HG03457 (cell line): Measurements from ENCODE around the gene KRT28.
"Not testable (repeated sequence)": the region's sequence is repeated elsewhere in the genome, so short reads cannot be mapped to it uniquely, and the experiment has no call there.

Source experiments
- ATAC-seq: cut with Tn5 transposase; IDR thresholded peaks from one replicate; pipeline ENCODE4 v1.9.1; 2021; ENCODE audit warnings: moderate number of reproducible peaks; ENCODE audit not compliant: unreplicated experiment

KRT28 gene

DNA sequence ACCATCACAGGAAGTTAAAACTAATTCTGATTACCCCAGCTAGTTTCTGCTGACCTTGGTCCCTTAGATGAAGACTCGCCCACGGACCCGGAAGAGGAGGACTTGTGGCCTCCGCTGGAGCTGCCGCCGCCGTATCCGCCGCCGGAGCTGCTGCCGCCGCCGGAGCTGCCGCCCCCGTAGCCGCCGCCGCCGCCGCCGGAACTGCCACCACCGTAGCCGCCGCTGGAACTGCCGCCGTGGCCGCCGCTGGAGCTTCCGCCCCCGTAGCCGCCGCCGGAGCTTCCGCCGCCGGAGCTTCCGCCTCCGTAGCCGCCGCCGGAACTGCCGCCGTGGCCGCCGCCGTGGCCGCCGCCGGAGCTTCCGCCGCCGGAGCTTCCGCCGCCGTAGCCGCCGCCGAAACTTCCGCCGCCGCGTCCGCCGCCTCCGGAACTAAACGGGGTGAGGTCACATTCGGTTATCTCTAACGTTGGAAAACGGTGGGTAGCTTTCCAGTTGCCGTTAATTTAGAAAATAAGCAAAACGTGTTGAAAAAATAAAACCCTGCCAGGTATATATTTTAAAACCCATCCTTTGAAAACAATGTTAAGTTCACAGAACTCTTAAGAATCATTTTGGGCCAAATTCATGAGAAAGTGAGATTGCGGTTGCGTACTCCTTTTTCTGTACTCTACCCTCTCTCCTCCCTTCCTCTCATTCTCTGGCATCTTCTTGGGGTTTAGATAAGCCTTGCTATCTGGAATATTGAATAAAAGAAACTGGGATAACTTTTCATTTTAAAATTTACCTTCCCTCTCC, 19.2 kb upstream of the KRT28 start:
- ATAC-seq = no peak

DNA sequence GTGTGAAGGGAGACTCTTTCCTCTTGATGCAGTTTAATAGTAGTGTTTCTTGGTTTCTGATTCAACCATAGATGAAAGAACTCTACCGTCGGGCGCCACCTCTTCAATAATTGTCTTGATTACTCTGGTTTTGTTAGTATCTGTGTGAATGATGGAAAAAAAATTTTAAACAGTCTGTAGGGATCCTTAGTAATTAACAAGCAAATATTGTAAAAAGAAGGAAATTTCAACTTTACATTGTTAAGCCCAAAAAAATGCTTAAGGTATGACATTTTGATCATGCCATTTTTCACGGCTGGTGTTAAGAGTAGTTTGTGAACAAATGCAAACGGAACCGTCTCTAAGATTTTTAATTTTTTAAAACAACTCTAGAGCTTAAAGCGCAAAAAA, 18.6 kb upstream of the KRT28 start:
- ATAC-seq = no peak

DNA sequence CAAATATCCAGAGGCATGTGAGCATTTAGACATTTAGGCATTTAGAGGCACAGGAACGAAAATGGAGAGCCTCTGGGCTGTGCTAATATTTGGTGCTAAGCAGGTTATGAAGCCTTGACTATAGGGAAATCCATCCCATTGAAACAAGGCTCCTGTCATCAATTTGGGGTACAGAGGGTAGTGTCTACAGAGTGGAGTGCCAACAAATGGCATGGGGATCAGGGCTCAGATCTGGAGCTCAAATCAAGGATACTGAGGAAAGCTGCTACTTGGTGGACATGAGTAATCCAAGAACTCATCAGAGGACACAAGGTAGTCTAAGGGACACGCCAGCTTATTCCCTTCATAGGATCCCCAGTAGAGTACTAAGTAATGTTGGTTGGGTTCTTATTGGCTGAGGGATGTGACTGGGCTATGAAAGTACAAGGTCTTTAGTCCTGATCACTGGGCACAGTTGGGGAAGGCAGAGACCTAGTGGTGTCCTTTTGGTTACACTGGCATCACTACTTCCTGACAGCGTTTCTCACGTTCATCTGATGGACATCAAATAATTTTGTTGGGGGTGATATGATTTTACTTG, 17.4 kb upstream of the KRT28 start:
- no peak for ATAC-seq

- ATAC-seq = no peak
These were observed 16.8 kb upstream of the KRT28 start for GRCh38 chr17:40816569-40816968.

- ATAC-seq = no peak
These were observed 15.6 kb upstream of the KRT28 start for GRCh38 chr17:40815381-40815780.

DNA sequence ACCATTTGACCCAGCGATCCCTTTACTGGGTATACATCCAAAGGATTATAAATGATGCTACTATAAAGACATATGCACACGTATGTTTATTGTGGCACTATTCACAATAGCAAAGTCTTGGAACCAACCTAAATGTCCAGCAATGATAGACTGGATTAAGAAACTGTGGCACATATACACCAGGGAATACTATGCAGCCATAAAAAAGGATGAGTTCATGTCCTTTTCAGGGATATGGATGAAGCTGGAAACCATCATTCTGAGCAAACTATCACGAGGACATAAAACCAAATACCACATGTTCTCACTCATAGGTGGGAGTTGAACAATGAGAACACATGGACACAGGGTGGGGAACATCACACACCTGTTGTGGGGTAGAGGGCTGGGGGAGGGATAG, 14.9 kb upstream of the KRT28 start:
- ATAC-seq = not testable (repeated sequence)

DNA sequence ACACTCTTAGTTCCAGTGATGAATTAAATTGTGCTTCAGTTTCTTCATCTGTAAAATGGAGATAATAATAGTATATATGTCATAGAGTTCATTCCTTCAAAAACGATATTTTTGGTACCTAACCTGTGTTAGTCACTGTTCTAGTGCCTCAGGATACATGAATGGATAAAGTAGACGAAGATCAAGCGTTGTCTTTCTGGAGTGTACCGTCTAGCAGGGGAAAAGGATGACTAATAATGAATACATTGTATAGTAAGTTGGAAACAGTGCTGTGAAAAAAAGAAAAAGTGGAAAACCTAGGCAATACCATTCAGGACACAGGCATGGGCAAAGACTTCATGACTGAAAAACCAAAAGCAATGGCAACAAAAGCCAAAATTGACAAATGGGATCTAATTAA, 14.0 kb upstream of the KRT28 start:
- no peak for ATAC-seq

DNA sequence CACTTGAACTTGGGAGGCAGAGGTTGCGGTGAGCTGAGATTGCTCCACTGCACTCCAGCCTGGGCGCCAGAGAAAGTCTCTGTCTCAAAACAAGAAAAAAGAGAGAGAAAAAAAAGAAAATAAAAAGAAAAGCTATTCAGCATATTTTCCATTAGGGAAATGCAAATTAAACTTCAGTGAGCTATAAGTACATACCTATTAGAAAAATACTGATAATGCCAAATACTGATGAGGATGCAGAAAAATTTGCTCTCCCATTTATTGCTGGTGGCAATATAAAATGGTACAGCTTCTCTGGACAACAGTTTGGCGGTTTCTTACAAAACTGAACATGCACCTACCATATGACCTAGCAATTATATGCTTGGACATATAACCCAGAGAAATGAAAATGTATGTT, 12.9 kb upstream of the KRT28 start:
- no peak for ATAC-seq

- no peak for ATAC-seq
These were observed 10.7 kb upstream of the KRT28 start for GRCh38 chr17:40810494-40810893.

GRCh38 chr17:40809721-40810421, 10.1 kb upstream of the KRT28 start:
- no peak for ATAC-seq

DNA sequence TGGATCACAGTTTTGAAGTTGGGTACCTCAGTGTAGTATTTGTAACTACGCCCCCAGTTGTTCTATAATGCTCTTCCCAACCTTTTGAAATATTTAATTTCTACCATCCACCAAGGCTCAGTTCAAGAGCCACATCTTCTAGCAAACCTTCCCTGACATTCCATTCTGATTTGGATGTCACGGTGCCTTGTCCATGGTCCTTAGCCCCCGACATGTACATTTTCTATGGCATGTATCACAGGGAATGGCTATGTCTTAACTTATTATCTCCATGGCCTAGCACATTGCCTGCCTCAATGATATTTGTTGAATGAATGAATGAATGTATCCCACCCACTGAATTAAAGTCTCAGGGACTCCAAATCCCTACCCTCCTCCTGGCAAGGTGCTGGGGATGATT, 6.4 kb upstream of the KRT28 start:
- no peak for ATAC-seq

GRCh38 chr17:40803617-40804082, 3.9 kb upstream of the KRT28 start:
- no peak for ATAC-seq

DNA sequence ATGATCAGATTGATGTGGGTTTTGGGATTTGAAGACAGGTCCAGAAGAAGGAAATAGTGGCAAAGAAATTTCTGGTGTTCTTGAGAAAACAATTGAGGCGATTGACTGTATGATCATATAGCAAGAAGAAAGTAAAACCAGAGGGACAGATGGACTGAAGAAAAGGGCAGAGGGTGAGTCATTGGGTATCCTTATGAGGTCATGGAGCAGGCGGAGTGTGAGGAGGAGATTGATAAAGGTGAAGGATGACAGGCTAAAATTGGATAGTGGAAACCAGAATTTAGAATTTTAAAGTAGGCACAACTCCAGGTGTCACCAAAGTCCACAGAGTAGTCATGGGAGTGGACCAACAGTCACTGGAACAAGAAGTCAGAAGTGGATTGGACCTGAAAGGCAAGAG, 1.4 kb upstream of the KRT28 start:
- ATAC-seq = no peak

DNA sequence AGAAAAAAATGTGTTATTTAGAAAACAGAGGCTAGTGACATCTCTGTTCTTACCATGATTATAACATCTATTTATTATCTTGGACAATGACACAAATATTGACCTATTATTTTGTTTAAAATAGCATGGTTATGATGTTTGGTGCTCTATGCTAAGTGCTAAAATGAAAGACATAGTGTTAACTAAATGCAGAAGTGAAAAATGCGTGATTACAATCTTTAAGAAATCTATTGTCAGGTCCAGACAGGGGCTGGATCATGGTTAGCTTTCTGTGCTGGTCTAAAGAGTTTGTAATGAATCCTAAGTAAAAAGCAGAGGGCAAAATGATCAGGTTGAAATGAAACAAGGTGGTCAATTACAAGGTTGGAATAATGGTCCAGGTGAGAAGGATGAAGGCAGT, 622 bp upstream of the KRT28 start:
- ATAC-seq = no peak

GRCh38 chr17:40796846-40797245, 2.9 kb downstream of the KRT28 start:
- ATAC-seq = no peak

DNA sequence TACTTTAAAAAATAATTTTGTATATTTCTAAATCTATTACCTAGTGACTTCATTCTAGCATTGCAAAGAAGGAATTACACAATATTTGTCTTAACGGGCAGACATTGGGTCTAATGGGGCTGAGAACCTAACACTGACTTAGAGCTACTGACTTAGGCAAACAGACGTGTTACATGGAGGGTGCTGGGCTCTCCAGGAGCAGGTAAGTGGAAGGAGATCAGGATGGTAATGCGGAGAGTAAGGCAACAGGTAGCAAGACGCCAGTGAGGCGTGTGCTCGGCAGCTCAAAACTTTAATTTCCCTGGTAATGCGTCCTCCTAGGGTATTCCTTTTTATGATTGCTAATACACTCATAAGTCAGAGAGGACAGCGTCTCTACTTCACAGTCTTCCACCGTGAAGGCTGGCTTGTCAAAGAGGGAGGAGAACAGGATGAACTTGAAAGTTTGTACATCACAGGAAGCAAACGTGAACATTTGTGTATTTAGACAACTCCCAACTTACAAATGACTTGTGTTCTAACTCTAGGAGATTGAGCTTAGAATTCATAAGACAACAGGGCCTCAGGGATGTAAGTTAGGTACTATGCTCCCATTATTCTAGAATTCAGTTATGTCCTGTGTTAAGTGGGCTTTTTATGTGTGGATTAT, 4.6 kb downstream of the KRT28 start:
- no peak for ATAC-seq

- ATAC-seq = no peak
These were observed 5.3 kb downstream of the KRT28 start for GRCh38 chr17:40794466-40794865.

- ATAC-seq = no peak
These were observed 5.9 kb downstream of the KRT28 start for GRCh38 chr17:40793832-40794231.

GRCh38 chr17:40791787-40792436, 7.8 kb downstream of the KRT28 start:
- ATAC-seq = no peak

- no peak for ATAC-seq
These were observed 8.6 kb downstream of the KRT28 start for GRCh38 chr17:40791111-40791510.

- ATAC-seq = no peak
These were observed 17.3 kb downstream of the KRT28 start, which contains the start of gene KRT27 for GRCh38 chr17:40782450-40782849. TSS of gene KRT27 (minus strand) at chr17:40782550. CDS start at chr17:40782493, 57 bp downstream.
